GM19035 (cell line): ENCODE measurements around the gene FIZ1.

ENCODE experiments used
- ATAC-seq: cut with Tn5 transposase; IDR thresholded peaks from one replicate; pipeline ENCODE4 v1.9.1; 2021; ENCODE audit not compliant: unreplicated experiment

Gene FIZ1

GRCh38 chr19:55544776-55545439 is 54.4 kb downstream of the FIZ1 start:
- no peak for ATAC-seq

- no peak for ATAC-seq
Observed at GRCh38 chr19:55544014-55544413, 55.3 kb downstream of the FIZ1 start.

GRCh38 chr19:55543567-55543966 is 55.8 kb downstream of the FIZ1 start:
- no peak for ATAC-seq

GRCh38 chr19:55542292-55542855 is 56.9 kb downstream of the FIZ1 start:
- no peak for ATAC-seq
